Sigmoid colon (tissue), 7 donors: ENCODE data around the gene ZBTB47. TPM values are rescaled to one million over a fixed set of nuclear protein-coding genes. Genes with fewer than 3 reads are reported as not detected.

Source experiments
- DNase-seq: peaks from one replicate; pipeline ENCODE4 v3.0.0-alpha.2; 2019
- H3K27ac ChIP-seq, 4 donors: fragments of 200-600 bp; sonication (generic); one replicate each; pipeline ENCODE4 v1.5.1; 2016 to 2019; ENCODE audit warnings: mild to moderate bottlenecking in 1 of 4
- H3K27me3 ChIP-seq, 3 donors: fragments of 200-600 bp; sonication (generic); one replicate each; pipeline ENCODE4 v1.5.1; 2019; ENCODE audit warnings: mild to moderate bottlenecking in 1 of 3
- H3K36me3 ChIP-seq, 4 donors: fragments of 200-600 bp; sonication (generic); one replicate each; pipeline ENCODE4 v1.5.1; 2016 to 2019
- H3K4me1 ChIP-seq, 4 donors: fragments of 200-600 bp; sonication (generic); one replicate each; pipeline ENCODE4 v1.5.1; 2017 to 2019
- H3K4me3 ChIP-seq, 4 donors: fragments of 200-600 bp; sonication (generic); one replicate each; pipeline ENCODE4 v1.5.1; 2017 to 2019; ENCODE audit warnings: mild to moderate bottlenecking in 2 of 4, moderate library complexity in 1 of 4
- H3K9me3 ChIP-seq, 4 donors: fragments of 200-600 bp in 3 of 4; sonication (generic) in 3 of 4; one replicate each; pipeline versions ENCODE4 v1.5.1 to v1.6.1; 2013 to 2019
- CTCF ChIP-seq, 4 experiments: fragments of 450-650 bp in 3 of 4; fragments of 200-600 bp in 1 of 4; IDR thresholded peaks; one replicate each; pipeline ENCODE4 v1.5.1; 2016 to 2019; ENCODE audit warnings: antibody characterized with exemption in 4 of 4, mild to moderate bottlenecking in 3 of 4, moderate library complexity in 2 of 4
- EP300 ChIP-seq, 4 donors: sonication (generic); formaldehyde crosslinking; IDR thresholded peaks; one replicate each; pipeline ENCODE4 v1.6.1; 2017; ENCODE audit warnings: antibody characterized with exemption in 4 of 4
- POLR2A ChIP-seq, 2 donors: fragments of 450-650 bp; IDR thresholded peaks; one replicate each; pipeline ENCODE4 v1.6.1; 2016; ENCODE audit warnings: antibody characterized with exemption in 2 of 2, mild to moderate bottlenecking in 2 of 2, moderate library complexity in 2 of 2
- POLR2AphosphoS5 ChIP-seq, 4 donors: sonication (generic); formaldehyde crosslinking; IDR thresholded peaks; one replicate each; pipeline ENCODE4 v1.6.1; 2017; ENCODE audit warnings: antibody characterized with exemption in 4 of 4
- WGBS, 2 donors: extraction: QIAGEN DNeasy Blood & Tissue Kit; methylation state at CpG; one replicate each; pipeline ENCODE4 v1.1.7; 2013; 5-methylcytosine and 5-hydroxymethylcytosine counted together
- intact Hi-C: fragments of 100-400 bp; cut with DNase I; formaldehyde crosslinking; loops from one replicate; pipeline ENCODE4 v1.15.1; 2023
- polyA plus RNA-seq, 3 donors: library from polyadenylated mRNA; stranded (reverse); fragments of 200-250 nt; gene quantifications; one replicate each; pipeline ENCODE4 v1.2.3, GENCODE V29; 2013
- total RNA-seq, 4 donors: library from RNA; depleted of rRNA; stranded (reverse); fragments of >200 nt; gene quantifications; one replicate each; pipeline ENCODE4 v1.1.0, GENCODE V29; 2016
- donor health status: healthy with polysubstance abuse.
- donor health status: Bipolar disorder and iron deficiency.
- donor health status: healthy.

The ZBTB47 gene
- total and polyA plus RNA-seq, 7 donors, result 6.2 to 74.8 (median 34.9) TPM

GRCh38 chr3:42710323-42711021 is 57.0 kb downstream of the ZBTB47 start:
- WGBS, 2 donors, result 78 to 82% methylated on average over 7 of the region's 7 CpGs
- intact Hi-C loops, result no loop called here
- H3K4me1 ChIP-seq, result no peaks in the 10 kb centered on the region

DNA sequence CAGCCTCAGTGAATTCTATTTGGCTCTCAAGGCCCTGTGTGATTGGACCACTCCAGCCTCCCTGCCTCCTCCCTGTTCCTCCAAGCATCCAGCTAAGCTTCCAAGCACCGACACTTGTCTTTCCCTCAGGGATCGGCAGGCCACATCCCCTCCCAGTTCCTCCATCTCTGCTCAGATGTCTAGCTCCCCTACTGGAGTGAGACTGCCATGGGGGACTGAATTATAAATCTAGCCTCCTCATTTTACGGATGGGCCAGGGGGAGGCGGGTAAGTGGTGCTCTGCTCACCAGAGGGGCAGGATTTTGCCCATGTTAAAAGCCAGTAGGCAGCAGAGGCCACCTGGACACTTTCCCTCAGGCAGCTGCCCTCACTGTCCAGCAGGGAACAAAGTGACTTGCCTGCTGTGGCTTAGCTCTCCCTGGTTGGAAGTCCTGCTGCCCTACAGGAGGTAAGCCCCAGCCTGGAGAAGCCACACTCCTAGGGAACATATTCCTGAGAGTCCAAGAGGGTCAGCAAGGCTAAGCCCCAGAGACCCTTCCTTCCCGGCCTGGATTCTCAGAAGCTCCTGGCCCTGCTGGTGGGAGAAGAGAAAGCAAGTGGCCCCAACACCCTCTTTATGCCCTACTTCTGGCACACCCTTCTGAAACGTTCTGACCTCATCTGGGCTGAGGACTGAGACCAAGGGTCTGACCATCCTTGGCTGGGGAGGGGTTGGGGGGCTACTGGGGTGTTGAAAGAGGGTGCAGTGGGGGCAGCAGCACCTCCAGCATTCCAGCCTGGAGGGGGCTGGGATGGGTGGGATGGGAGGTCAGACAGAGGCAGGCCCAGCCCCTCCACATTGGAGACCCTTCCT is 58.2 kb downstream of the ZBTB47 start:
- WGBS, 2 donors, result 59 to 67% methylated on average over 6 of the region's 6 CpGs
- no peaks in the 10 kb centered on the region for H3K9me3 ChIP-seq
- peak; percentile 47 for DNase-seq
- intact Hi-C loops, result no loop called here
- no peaks in the 10 kb centered on the region for H3K36me3 ChIP-seq
- no peak overlapping the region for H3K4me3 ChIP-seq
- no peaks in the 10 kb centered on the region for H3K27me3 ChIP-seq
- H3K4me1 ChIP-seq, result no peaks in the 10 kb centered on the region
- TF ChIP-seq EP300 (IDR thresholded peaks at IDR 0.05) (no peak), POLR2AphosphoS5 (IDR thresholded peaks at IDR 0.05) (no peak), POLR2A (IDR thresholded peaks at IDR 0.05) (no peak), CTCF (IDR thresholded peaks at IDR 0.05) (no peak)
- H3K27ac ChIP-seq, result no peak overlapping the region

More at GRCh38 chr3:42710323-42711021, 57.0 kb downstream of the ZBTB47 start:
- Histone ChIP-seq H3K9me3 (no peaks in the 10 kb centered on the region), H3K36me3 (no peaks in the 10 kb centered on the region), H3K27ac (no peak overlapping the region), H3K27me3 (no peaks in the 10 kb centered on the region), H3K4me3 (no peak overlapping the region)
- TF ChIP-seq EP300 (IDR thresholded peaks at IDR 0.05) (no peak), POLR2AphosphoS5 (IDR thresholded peaks at IDR 0.05) (no peak), CTCF (IDR thresholded peaks at IDR 0.05) (no peak), POLR2A (IDR thresholded peaks at IDR 0.05) (no peak)
- DNase-seq, result no peak

DNA sequence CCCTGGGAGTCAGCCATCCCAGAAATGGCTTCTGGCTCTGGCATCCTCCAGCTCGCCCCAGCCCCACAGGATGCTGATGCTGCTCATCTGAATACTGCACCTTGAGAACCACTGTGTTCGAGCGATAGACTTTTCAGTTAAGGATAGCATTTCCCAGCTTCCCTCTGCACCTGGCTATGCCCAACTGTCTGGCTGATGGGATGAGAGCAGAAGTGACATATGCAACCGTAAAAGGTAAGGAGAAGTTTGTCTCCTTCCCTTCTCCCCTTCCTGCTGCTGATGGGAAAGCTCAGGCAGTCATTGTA is 58.8 kb downstream of the ZBTB47 start:
- H3K27ac ChIP-seq, result no peak overlapping the region
- no peak for TF ChIP-seq EP300 (IDR thresholded peaks at IDR 0.05)
- TF ChIP-seq POLR2AphosphoS5 (IDR thresholded peaks at IDR 0.05), result no peak
- no peak for TF ChIP-seq CTCF (IDR thresholded peaks at IDR 0.05)
- no peak for TF ChIP-seq POLR2A (IDR thresholded peaks at IDR 0.05)
- intact Hi-C loops, result no loop called here
- no peaks in the 10 kb centered on the region for H3K4me1 ChIP-seq
- H3K9me3 ChIP-seq, result no peaks in the 10 kb centered on the region
- H3K27me3 ChIP-seq, result no peaks in the 10 kb centered on the region
- WGBS, 2 donors, result 90 to 94% methylated on average over 4 of the region's 4 CpGs
- DNase-seq, result no peak
- no peak overlapping the region for H3K4me3 ChIP-seq
- no peaks in the 10 kb centered on the region for H3K36me3 ChIP-seq

DNA sequence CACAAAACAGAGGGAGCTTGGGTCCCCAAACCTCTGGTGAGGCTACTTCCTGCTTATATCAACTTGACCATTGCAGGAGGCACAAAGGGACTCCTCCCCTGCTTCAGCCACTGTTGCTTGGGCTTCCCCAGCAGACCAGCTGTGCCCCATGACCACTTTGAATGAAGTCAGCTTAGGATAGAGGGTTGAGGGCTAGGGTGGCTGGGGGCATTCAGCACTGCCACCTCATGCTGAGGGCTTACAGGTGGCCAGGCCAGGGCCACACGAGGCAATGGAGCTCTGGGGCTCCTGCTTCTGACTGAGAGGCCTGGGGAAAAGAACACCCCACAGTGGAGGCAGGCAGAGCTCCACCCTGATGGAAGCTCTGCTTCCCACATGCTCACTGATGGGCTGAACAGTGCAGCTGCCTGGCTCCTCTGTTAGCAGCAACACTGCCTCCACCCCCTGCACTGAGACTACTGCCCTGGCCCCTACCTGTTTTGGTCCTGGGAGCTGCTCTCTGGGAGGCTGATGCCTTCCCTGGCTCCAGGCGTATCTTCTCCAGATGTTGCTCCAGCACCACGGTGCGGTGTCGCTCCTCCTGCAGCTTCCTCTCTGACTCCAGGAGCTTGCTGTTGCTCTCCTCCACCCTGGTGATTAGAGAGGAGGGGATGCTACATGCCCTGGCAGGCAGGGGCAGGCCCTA is 59.3 kb downstream of the ZBTB47 start:
- Histone ChIP-seq H3K4me3 (no peak overlapping the region), H3K36me3 (no peaks in the 10 kb centered on the region), H3K4me1 (no peaks in the 10 kb centered on the region), H3K27me3 (no peaks in the 10 kb centered on the region), H3K9me3 (no peaks in the 10 kb centered on the region), H3K27ac (no peak overlapping the region)
- 83 to 85% methylated on average over 5 of the region's 5 CpGs for WGBS, 2 donors
- intact Hi-C loops, result no loop called here
- DNase-seq, result peak; percentile 27
- TF ChIP-seq EP300 (IDR thresholded peaks at IDR 0.05) (no peak), CTCF (IDR thresholded peaks at IDR 0.05) (no peak), POLR2A (IDR thresholded peaks at IDR 0.05) (no peak), POLR2AphosphoS5 (IDR thresholded peaks at IDR 0.05) (no peak)
